Suppressor macrophage (primary cell): Measurements from ENCODE around the gene ZMYM2.
"Not testable (repeated sequence)": the region's sequence is repeated elsewhere in the genome, so short reads cannot be mapped to it uniquely, and the experiment has no call there.

Experiments
- DNase-seq, 4 experiments: peaks; one replicate each; pipeline ENCODE4 v3.0.0-alpha.2; 2020 to 2022

The ZMYM2 gene

GRCh38 chr13:19984430-19985218, 26.1 kb downstream of the ZMYM2 start:
- DNase-seq: peak; percentile 8 to 41 (median 21)

GRCh38 chr13:19985219-19985556, 26.7 kb downstream of the ZMYM2 start:
- DNase-seq: no peak

GRCh38 chr13:19991531-19991930, 33.0 kb downstream of the ZMYM2 start:
- DNase-seq: no peak

- peak in 2 of 4 experiments; percentile 18 to 19 for DNase-seq
Measured at GRCh38 chr13:19993024-19993423, 34.5 kb downstream of the ZMYM2 start.

GRCh38 chr13:19998960-19999359, 40.4 kb downstream of the ZMYM2 start:
- no peak for DNase-seq

- no peak for DNase-seq
Measured at GRCh38 chr13:20000062-20000552, 41.6 kb downstream of the ZMYM2 start.

- no peak for DNase-seq
Measured at GRCh38 chr13:20001366-20002190, 43.1 kb downstream of the ZMYM2 start.

GRCh38 chr13:20002787-20003186, 44.3 kb downstream of the ZMYM2 start:
- DNase-seq: no peak

- DNase-seq: no peak
Measured at GRCh38 chr13:20006206-20006605, 47.7 kb downstream of the ZMYM2 start.

GRCh38 chr13:20015763-20016162, 57.2 kb downstream of the ZMYM2 start:
- no peak for DNase-seq

GRCh38 chr13:20016649-20017364, 58.3 kb downstream of the ZMYM2 start:
- DNase-seq: no peak

- DNase-seq: no peak
Measured at GRCh38 chr13:20017365-20017711, 58.8 kb downstream of the ZMYM2 start.

- no peak for DNase-seq
Measured at GRCh38 chr13:20019043-20019442, 60.5 kb downstream of the ZMYM2 start.

- DNase-seq: peak in 2 of 4 experiments; percentile 48 to 52
Measured at GRCh38 chr13:20024702-20025101, 66.2 kb downstream of the ZMYM2 start.

GRCh38 chr13:20028953-20029352, 70.4 kb downstream of the ZMYM2 start:
- DNase-seq: no peak

GRCh38 chr13:20033486-20033885, 75.0 kb downstream of the ZMYM2 start:
- DNase-seq: no peak

- peak in 1 of 4 experiments; percentile 8 for DNase-seq
Measured at GRCh38 chr13:20035130-20035529, 76.6 kb downstream of the ZMYM2 start.

- no peak for DNase-seq
Measured at GRCh38 chr13:20037908-20038307, 79.4 kb downstream of the ZMYM2 start.

- not testable (repeated sequence) for DNase-seq
Measured at GRCh38 chr13:20042603-20043002, 84.1 kb downstream of the ZMYM2 start.

GRCh38 chr13:20043207-20043925, 84.8 kb downstream of the ZMYM2 start:
- DNase-seq: no peak

- DNase-seq: no peak
Measured at GRCh38 chr13:20044086-20044485, 85.6 kb downstream of the ZMYM2 start.

- no peak for DNase-seq
Measured at GRCh38 chr13:20045950-20046548, 87.5 kb downstream of the ZMYM2 start.
